GM21360 (cell line): ENCODE measurements around the gene OSBPL6.

ENCODE experiments used
- ATAC-seq: cut with Tn5 transposase; IDR thresholded peaks from one replicate; pipeline ENCODE4 v1.9.1; 2021; ENCODE audit warnings: mild to moderate bottlenecking, moderate library complexity; ENCODE audit not compliant: unreplicated experiment

OSBPL6 gene

GRCh38 chr2:178237488-178238153, 43.3 kb downstream of the OSBPL6 start:
- no peak for ATAC-seq

DNA sequence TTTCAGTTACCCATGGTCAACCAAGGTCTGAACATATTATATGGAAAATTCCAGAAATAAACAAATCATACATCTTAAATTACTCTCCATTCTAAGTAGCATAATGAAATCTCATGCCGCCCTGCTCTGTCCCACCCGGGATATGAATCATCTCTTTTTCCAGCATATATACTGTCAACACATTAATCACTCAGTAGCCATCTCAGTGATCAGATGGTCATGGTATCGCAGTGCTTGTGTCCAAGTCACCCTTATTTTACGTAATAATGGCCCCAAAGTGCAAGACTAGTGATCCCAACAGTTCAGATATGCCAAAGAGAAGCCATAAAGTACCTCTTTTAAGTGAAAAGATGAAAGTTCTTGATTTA, 43.8 kb downstream of the OSBPL6 start:
- ATAC-seq: no peak

DNA sequence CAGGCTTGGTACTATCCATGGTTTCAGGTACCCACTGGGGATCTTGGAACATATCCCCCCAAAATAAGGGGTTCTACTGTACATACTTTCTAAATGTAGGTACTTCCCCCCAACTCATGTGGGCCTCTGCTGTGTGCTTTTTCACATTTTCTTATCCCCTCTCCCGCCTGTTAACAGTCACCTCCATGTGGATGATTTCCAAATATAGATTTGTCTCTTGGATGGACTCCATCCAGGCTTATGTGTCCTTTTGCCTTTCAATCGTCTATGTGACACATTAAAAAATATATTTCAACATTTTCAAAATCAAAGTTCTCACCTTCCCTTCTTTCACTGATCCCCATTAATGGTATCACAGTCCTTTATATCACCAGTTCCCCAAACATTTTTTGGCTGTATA, 44.4 kb downstream of the OSBPL6 start:
- ATAC-seq: no peak

DNA sequence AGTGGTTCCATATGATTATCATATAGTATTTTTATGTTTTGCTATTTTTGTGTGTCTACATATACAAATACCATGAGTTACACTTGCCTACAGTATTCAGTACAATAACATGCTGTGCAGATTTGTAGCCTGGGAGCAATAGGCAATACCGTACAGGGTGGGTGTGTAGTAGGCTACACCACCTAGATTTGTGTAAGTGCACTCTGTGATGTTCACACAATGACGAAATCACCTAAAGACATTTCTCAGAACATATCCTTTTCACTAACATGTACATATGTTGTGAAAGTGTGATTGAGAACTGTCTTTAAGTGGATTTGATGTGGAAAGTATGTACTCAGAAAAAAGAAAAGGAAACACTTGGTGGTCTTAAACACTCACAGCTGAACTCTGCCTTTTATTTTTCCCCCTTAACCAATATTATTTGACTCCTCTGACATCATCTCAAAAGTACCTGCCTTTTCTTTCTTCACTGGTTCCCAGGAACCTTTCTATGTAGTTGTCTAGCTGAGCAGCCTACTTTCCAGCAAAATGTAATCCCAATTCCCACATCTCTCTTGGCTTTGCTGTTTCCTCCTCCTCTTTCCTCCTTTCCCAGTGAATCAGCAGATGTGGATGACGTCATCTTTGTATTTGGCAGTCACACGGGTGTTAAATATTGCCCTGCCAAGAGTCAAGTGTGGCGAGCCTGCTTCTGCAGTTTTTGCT, 47.7 kb downstream of the OSBPL6 start:
- ATAC-seq: no peak

DNA sequence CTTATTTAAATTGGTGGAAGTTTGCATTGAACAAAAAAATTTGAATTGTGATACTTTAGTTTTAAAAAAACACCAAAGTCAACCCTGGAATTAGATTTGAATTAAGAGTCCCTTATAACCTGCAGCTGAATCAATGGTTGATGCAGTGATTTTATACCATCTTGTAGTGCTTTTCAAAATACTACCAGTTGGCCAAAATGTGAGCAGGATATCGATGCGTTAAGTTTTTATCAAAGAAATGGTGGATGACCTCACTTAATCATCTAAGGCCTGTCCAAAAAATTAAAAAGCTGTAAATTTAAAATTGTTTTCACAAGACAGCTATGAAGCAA, 48.2 kb downstream of the OSBPL6 start:
- ATAC-seq: no peak

- ATAC-seq: no peak
Measured at GRCh38 chr2:178243961-178244360, 49.6 kb downstream of the OSBPL6 start.

- no peak for ATAC-seq
Measured at GRCh38 chr2:178244777-178245176, 50.5 kb downstream of the OSBPL6 start.

- ATAC-seq: no peak
Measured at GRCh38 chr2:178246696-178247095, 52.4 kb downstream of the OSBPL6 start.

DNA sequence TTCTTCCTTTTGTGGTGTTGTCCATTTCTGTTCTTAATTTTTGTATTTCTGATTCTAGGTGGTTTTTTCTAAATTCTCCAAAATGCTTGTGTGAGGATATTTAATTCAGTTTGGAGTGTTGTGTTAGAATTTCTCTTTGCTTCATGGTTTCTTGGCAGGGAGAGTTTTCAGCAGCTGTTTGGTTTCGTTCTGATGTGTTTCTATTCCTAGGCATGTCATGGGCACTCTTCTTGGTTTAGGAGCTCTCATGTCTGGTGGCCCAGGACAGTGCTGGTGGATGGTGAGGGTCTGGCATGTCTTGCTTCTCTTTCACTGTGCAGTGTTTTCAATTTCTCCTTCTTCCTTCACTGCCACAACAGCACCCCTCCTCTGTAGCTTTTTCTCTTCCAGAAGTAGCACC, 52.9 kb downstream of the OSBPL6 start:
- ATAC-seq: no peak

GRCh38 chr2:178250429-178250828, 56.1 kb downstream of the OSBPL6 start:
- no peak for ATAC-seq

GRCh38 chr2:178251151-178251955, 57.0 kb downstream of the OSBPL6 start:
- ATAC-seq: no peak

DNA sequence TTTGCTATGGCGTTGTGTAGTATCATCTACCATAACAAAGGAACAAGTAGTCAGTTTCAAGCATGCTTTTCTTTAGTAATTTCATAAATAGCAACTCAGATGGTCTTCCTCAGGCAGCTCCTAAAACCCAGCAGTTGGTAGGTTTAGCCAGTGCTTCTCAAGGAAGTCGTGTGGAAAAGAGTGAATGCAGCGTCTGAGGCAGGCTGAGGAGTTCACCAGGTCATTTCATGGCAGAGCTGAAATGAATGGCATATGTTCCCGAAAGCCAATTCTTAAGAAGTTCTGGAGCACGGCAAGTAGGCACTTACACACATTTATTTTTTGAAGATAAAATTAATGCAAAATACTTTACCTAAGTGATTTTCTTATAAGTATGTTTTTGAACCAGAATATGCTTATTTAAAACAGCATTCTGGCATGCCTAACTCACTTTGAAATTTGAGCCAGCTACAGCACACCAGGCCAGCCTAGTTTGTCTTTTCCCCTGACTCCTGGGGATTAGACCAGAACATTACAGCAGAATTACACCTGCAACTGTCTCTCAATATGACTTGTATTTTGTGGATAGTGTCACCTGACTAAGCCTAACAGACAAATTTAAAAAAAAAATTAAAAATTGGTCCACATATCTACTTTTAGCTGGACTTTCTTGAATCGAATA, 62.2 kb downstream of the OSBPL6 start:
- no peak for ATAC-seq

- ATAC-seq: no peak
Measured at GRCh38 chr2:178257127-178257526, 62.8 kb downstream of the OSBPL6 start.

GRCh38 chr2:178258916-178259315, 64.6 kb downstream of the OSBPL6 start:
- no peak for ATAC-seq

- ATAC-seq: no peak
Measured at GRCh38 chr2:178263159-178263860, 69.0 kb downstream of the OSBPL6 start.

GRCh38 chr2:178264211-178264610, 69.9 kb downstream of the OSBPL6 start:
- ATAC-seq: no peak

DNA sequence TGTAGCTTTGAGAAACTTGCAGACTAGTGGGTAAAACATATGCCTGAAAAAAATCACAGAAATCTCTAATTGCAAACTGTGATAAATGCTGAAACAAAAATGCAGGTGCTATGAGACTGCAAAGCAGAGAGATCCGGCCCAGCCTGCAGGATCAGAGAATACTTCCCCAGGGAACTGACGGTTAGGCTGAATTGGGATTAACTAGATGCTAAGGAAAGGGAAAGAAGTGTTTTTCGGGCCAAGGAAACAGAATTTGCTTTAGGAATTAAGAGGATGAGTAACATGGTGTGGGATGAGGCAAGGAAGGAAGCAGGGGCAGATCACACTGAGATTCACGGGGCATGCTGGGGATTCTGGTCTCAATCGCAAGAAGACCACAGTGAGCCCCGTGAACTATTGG, 71.5 kb downstream of the OSBPL6 start:
- ATAC-seq: no peak

- ATAC-seq: peak; percentile 67
Measured at GRCh38 chr2:178266445-178266844, 72.1 kb downstream of the OSBPL6 start.

GRCh38 chr2:178267660-178268059, 73.3 kb downstream of the OSBPL6 start:
- ATAC-seq: no peak

- no peak for ATAC-seq
Measured at GRCh38 chr2:178268435-178268834, 74.1 kb downstream of the OSBPL6 start.
